Retina (tissue), 1 donor: ENCODE results near the gene PLN.

ENCODE experiments used
- DNase-seq: peaks from one replicate; pipeline ENCODE4 v3.0.0-alpha.2; 2016

PLN gene

GRCh38 chr6:118542184-118542952 lies 5.7 kb upstream of the PLN start:
- no peak for DNase-seq

- no peak for DNase-seq
These were observed 4.0 kb upstream of the PLN start for GRCh38 chr6:118544105-118544504.

GRCh38 chr6:118546164-118546879 lies 1.8 kb upstream of the PLN start:
- DNase-seq, result no peak

GRCh38 chr6:118546880-118547218 lies 1.2 kb upstream of the PLN start:
- DNase-seq, result no peak

- DNase-seq, result no peak
These were observed 517 bp downstream of the PLN start for GRCh38 chr6:118548613-118549012.

- peak; percentile 38 for DNase-seq
These were observed 3.3 kb downstream of the PLN start for GRCh38 chr6:118551063-118552053.

GRCh38 chr6:118553132-118553531 lies 5.0 kb downstream of the PLN start:
- no peak for DNase-seq

- no peak for DNase-seq
These were observed 6.6 kb downstream of the PLN start for GRCh38 chr6:118554698-118555097.

- DNase-seq, result no peak
These were observed 10.5 kb downstream of the PLN start for GRCh38 chr6:118558464-118559217.

GRCh38 chr6:118559659-118560058 lies 11.6 kb downstream of the PLN start:
- no peak for DNase-seq

GRCh38 chr6:118562248-118562647 lies 14.2 kb downstream of the PLN start:
- DNase-seq, result no peak

- DNase-seq, result no peak
These were observed 14.9 kb downstream of the PLN start for GRCh38 chr6:118562959-118563358.

GRCh38 chr6:118565311-118565960 lies 17.3 kb downstream of the PLN start:
- no peak for DNase-seq

GRCh38 chr6:118567974-118568373 lies 19.9 kb downstream of the PLN start:
- no peak for DNase-seq

- DNase-seq, result no peak
These were observed 21.4 kb downstream of the PLN start for GRCh38 chr6:118569498-118569897.

- no peak for DNase-seq
These were observed 23.0 kb downstream of the PLN start for GRCh38 chr6:118571121-118571520.

- DNase-seq, result no peak
These were observed 26.2 kb downstream of the PLN start for GRCh38 chr6:118574051-118574865.

GRCh38 chr6:118577972-118578371 lies 29.9 kb downstream of the PLN start:
- no peak for DNase-seq

- DNase-seq, result no peak
These were observed 30.5 kb downstream of the PLN start for GRCh38 chr6:118578617-118579016.

GRCh38 chr6:118579786-118580185 lies 31.7 kb downstream of the PLN start:
- DNase-seq, result no peak
